Transverse colon (tissue), 4 donors: ENCODE data around the gene DTNBP1.

Source experiments
- EP300 ChIP-seq: sonication (generic); formaldehyde crosslinking; IDR thresholded peaks from one replicate; pipeline ENCODE4 v1.6.1; 2017; ENCODE audit warnings: antibody characterized with exemption, low read depth
- POLR2AphosphoS5 ChIP-seq, 3 donors: sonication (generic); formaldehyde crosslinking; IDR thresholded peaks; one replicate each; pipeline ENCODE4 v1.6.1; 2016; ENCODE audit warnings: antibody characterized with exemption in 3 of 3
- TF ChIP-seq, protein P1 (sequence below), 5 experiments: fragments of 200-600 bp in 3 of 5; fragments of 450-650 bp in 2 of 5; sonication (generic) in 3 of 5; IDR thresholded peaks; 1 replicate in 2 of 5; 2 replicates in 3 of 5; pipeline ENCODE4 v1.5.1; 2016 to 2017; ENCODE audit warnings: antibody characterized with exemption in 5 of 5, inconsistent platforms in 3 of 5, mild to moderate bottlenecking in 2 of 5, moderate library complexity in 1 of 5

DNA sequence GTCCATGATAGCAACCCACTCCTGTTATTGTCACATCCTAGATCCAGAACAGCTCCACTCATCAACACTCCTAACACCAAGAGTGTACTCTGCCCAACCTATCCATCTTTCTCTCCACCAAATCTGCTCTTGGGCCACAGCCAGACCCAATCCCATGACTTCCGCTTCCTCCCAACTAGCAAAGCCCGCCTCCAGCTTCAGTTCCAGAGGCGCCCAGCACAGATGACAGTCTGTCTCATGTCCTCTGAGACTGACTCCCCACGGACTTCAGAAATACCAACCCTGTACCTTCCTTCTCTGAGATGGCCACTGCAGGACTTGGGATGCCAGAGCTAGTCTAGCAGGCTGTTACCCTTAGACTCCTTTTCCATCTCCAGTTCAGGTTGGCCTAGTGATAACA is 48.6 kb downstream of the DTNBP1 start:
- TF ChIP-seq, protein P1, sequence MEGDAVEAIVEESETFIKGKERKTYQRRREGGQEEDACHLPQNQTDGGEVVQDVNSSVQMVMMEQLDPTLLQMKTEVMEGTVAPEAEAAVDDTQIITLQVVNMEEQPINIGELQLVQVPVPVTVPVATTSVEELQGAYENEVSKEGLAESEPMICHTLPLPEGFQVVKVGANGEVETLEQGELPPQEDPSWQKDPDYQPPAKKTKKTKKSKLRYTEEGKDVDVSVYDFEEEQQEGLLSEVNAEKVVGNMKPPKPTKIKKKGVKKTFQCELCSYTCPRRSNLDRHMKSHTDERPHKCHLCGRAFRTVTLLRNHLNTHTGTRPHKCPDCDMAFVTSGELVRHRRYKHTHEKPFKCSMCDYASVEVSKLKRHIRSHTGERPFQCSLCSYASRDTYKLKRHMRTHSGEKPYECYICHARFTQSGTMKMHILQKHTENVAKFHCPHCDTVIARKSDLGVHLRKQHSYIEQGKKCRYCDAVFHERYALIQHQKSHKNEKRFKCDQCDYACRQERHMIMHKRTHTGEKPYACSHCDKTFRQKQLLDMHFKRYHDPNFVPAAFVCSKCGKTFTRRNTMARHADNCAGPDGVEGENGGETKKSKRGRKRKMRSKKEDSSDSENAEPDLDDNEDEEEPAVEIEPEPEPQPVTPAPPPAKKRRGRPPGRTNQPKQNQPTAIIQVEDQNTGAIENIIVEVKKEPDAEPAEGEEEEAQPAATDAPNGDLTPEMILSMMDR (IDR thresholded peaks at IDR 0.05), result no peak
- no peak for TF ChIP-seq EP300
- no peak for TF ChIP-seq POLR2AphosphoS5 (IDR thresholded peaks at IDR 0.05)
